EH (cell line): ENCODE results near the gene NFE2L2.
A peak's percentile ranks its signal among the peaks of the same experiment; 100 is the strongest.
"Not testable (repeated sequence)": the region's sequence is repeated elsewhere in the genome, so short reads cannot be mapped to it uniquely, and the experiment has no call there.

Experiments
- DNase-seq: peaks from one replicate; pipeline ENCODE4 v3.0.0-alpha.2; 2015; ENCODE audit warnings: low read depth

Gene NFE2L2

DNA sequence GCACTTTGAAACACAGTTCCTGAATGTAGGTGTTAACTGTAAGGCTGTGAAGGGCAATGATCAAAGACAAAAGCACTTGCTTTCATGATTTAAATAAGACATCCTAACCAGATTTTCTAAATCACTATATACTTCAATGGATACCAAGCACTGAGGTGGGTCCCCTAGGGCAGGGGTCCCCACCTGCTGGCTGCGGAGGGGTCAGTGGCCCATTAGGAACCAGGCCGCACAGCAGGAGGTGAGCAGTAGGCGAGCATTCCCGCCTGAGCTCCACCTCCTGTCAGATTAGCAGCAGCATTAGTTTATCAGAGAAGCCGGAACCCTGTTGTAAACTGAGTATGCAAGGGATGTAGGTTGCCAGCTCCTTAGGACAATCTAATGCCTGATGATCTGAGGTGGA is 7.1 kb downstream of the NFE2L2 start:
- no peak for DNase-seq

DNA sequence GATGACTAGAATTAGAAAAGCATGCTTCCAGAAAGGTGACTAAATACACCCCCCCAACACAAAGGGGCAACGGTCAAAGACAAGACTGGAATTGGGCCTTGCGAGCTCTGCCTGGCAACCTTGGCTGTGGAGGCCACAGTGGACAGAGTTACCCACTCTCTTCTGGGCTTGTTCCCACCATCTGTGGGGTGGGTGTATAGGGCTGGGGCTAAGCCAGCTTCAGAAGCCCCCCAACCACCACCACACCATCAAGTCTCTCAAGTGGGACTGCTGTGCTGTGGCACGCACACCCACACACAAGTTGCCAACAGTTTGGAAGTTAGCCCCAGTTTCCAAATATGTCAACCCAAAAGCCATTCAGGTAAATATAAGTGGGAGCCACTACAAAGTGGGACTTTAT is 7.8 kb downstream of the NFE2L2 start:
- no peak for DNase-seq

DNA sequence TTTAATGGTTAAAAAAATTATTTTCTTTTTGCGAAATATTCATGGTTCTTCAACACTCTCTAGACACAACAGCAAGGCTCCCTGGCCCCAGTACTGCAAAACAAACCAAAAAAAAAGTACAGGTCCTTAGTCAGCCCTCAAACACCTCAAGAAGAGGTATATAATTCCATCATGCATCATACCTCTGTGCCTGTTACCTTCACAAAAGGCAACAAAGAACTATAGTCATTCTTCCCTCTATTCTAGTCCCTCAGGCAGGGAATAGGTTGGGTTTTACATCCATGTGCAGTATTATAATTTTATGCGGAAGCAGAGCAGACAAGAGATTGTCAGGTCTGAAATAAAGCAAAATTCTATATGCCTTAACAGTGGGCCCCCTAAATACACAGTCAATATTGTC is 8.5 kb downstream of the NFE2L2 start:
- DNase-seq = no peak

DNA sequence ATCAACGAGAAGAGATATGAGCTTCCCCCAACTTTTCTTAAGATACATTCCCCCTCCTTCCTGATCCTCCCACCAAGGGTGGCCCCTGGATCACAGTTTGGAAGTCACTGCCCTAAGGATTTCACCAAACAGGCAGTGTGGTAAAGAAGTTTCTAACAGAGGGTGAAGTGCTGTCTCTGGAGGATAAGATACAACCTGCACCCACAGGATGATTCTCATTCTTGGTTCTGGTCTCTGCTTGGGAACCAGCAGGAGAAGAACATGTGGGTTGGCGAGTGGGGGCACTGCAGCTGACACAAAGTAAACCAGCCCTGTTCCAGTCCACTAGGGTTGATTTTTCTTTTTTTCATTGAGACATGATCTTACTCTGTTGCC is 9.3 kb downstream of the NFE2L2 start:
- DNase-seq = no peak

DNA sequence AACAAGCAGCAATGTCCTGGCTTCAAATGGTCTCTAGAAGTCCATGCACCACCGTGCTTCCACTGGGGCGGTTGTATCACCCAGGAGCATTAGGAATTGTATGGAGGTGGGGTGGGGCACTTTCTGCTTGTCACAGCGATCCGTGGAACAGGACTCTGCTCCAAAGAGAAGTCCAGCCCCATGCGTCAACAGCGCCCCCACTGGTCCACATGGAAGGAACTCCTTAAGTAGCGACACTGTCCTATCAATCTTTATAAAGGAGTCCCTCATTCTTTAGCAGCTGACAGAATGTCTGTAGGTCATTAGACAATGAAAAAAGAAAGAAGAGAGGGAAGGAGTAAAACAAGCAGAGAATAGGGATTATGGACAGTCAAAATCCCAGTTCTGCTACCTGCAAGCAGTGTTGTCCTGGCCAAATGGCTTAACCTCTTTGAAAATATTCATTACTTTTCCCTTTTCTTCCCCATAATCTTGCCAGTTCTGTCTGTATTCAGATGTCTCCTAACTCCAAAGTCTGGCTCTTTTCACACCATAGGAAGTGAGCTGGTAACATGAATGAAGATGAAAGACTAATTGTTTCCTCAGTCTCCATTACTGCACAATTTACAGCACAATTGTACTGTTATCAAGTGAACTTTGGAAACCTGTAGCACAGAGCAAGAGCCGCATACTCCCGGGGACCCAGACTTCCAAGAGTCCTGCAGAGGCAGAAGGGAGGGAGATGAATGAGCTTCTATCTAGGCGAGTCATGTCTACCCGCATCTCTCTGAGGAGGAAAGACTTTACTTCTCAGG is 9.9 kb downstream of the NFE2L2 start:
- peak; percentile 61 for DNase-seq

DNA sequence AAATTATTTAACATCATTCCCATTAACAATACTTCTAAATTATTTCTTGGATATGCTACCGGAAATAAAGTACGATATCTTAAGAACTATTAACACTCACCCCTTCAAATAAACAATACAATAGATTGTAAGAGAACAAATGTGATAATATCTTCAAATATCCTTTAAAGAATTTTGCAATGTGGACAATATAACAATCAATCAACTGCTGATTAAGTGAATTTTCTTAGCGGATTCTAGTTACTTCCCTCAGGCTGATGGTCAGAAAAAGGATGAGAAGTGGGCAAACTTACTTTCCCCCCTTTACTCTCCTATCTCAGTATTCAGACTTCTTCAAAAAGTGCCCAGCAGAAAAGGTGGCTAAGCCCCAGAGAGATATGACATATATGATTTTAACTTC is 10.8 kb downstream of the NFE2L2 start:
- DNase-seq = no peak

DNA sequence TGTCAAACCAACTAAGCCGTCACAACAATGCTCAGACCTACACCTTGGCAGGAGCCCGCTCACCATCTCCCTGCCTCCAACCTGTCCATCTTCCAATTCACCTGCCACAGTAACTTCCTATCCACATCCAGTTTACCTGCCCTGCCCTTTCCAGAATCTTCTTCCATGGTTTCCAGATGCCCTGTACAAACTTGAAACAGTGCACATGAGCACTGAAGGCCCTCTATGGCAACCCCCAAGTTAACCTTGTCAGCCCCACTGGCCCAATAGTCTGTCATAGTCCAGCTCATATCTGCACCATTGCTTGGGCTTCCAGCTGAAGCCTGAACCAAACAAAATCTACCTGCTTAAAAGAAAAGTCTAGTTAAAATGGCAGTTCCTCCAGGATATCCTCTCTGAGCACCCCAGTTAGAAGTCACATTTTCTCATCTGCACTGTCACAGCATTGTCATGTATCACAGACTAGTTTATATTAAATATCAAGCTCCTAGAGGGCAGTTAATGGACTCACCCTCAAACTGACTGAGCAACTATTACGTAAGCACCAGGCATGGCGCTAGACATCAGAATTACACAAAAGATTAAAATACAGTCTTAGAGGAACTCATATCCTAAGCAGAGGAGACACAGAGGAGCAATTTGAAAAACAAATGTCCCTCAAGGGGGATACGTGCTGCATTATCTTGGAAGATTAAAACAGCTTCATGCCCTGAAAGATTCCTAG is 11.6 kb downstream of the NFE2L2 start:
- DNase-seq = no peak

DNA sequence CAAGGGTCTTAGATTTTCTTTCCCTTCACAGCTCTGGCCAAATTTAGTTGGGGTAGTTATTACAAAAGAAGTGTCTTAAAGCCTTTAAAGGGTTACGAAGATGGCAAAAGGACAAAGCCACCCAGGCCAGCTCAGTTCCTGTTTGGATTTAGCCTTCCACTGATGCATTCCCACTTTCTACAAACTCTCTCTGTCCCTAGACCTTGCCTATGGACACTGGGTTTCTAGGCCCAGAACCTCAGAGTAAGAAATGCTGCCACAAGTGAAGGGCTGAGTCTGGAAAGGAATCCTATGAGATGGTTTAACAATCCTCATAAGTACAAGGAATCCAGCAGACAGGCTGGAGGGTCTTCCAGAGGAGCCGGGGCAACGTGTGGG is 13.4 kb downstream of the NFE2L2 start:
- DNase-seq = no peak

DNA sequence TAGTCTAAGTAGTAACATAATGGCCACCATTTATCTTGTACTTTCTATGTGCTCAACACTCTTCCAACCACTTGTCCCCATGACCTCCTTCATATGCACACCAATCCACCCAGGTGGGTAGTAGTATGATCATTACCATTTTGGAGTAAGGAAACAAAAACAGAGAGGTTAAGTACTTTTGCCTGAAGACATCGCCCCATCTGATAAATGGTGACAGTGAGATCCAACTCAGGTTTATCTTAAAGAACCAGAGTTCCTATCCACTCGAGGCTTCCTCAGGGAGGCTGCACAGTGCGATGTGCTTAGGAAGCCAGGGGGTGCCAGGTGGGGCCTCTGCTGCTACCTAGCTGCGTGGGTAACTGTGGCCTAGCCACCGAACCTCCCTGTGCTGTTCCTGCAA is 14.1 kb downstream of the NFE2L2 start:
- no peak for DNase-seq

DNA sequence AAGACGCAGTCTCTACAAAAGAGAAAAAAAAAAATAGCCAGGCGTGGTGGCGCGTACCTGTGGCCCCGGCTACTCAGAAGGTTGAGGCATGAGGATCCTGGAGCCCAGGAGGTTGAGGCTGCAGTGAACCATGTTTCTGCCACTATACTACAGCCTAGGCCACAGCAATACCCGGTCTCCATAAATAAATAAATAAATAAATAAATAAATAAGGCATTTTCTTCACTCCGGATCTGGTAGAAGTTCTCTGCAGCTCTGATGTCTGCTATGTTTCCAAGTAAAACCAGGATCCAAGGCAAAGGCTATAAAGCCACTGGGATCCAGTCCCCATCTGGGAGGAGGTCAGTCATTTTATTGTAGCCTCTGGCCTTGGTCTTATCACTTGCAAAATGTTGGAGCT is 15.5 kb downstream of the NFE2L2 start:
- no peak for DNase-seq

DNA sequence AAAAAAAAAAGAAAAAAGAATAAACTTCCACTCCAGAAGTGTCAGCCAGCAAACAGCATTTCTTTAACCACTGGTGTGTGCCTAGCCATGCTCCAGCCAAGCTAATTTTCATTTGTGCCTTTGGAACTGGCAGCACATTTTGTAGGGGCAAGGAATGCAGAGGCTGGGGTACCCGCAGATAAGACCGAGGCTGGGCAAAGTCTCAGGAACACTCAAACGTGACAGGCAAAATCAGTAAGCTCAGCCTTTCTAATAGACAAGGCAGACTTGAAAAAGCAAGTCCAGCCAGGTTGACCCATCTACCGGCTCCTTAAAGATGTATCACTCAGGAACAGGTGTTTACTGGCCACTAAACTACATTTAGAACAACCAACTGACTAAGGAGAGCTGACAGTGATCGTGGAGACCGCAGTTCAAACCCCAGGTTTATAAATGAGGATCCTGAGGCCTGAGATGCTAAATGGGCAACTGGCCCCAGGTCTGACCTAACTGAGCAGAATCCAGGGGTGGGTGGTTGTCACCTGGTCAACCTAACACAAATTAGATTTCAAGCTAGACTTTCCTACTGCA is 16.7 kb downstream of the NFE2L2 start:
- DNase-seq = no peak

DNA sequence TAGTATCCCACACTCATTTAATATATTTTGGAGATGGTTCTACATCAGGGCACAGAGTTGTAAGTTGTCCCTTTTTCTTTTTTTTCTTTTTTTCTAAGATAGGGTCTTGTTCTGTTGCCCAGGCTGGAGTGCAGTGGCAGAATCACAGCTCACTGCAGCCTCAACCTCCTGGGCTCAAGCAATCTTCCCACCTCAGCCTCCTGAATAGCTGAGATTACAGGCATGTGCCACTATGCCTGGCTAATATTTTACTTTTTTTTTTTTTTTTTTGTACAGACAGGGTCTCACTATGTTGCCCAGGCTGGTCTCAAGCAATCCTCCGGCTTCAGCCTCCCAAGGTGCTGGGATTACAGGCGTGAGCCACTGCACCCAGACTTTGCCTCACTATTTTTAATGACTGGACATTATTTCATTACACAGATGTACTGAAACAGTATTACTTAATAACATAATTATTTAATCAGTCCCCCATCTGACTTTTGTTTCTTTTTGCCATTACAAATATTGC is 17.9 kb downstream of the NFE2L2 start:
- DNase-seq = not testable (repeated sequence)

DNA sequence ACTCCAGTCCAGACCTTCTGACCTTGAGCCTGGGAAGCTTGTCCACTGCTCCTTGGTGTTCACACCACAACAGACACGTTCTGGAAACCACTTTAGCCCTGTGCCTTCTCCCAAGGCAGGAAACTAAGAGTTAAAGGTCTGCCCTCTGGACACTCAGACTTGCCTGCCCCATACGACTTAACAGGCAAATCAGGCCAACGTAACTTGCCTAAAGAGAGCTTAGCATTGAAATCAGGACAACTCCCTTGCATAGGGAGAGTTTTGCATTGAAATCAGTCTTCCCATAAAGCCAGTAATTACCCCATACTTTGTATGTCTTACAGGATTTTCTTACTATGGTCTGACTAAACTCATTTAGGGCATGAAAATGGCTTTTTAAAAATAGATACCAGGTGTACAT is 18.5 kb downstream of the NFE2L2 start:
- DNase-seq = no peak

DNA sequence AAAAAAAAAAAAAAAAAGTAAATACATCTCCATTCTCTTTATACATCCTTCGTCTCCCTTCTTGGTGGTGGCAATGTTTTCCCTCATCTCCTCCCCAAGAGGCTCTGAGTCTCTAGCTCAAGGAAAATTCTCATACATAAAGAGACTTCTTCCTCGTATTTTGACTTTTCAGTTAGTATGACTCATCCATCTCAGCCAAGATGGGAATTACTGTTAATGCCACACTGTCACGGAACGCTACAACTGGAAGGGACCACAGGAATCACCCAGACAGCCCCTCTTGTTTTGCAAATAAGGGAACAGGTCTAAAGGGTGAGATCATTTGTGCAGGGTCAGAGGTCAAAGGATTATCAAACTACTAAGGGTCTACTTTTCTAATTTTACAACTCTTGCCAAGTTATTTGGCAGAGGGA is 19.5 kb downstream of the NFE2L2 start:
- DNase-seq = peak; percentile 94

DNA sequence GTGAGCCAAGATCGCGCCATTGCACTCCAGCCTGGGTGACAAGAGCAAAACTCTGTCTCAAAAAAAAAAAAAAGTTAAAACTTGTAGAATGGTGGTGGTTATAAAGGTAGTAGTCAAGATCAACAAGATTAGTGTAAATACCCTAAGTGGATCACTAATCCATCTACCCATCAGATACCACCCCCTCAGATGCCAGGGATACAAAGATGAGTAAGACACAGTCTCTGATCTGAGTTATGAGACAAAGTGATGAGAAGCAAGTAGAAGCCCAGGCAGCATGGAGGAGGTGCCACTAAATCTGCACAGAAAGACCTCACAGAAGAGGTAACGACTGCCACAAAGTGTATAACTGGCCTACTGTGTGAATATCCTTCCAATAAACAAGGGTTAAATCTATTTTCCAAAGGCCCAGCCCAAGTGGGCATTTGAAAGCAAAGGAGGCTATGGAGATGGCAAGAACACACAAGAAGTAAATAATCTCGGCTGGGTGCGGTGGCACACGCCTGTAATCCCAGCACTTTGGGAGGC is 20.2 kb downstream of the NFE2L2 start:
- DNase-seq = peak; percentile 35

DNA sequence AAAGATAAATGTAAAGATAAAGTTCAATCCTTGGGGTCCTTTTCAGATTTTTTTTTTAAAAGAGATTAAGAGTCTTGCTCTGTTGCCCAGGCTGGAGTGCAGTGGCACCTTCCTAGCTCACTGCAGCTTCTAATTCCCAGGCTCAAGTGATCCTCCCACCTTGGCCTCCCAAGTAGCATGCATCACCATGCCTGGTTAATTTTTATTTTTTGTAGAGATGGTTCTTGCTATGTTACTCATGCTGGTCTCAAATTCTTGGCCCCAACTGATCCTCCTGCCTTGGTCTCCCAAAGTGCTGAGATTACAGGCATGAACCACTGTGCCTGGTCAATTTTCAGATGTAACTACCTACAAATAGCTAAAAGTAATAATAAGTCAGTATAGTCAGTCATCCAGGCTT is 21.1 kb downstream of the NFE2L2 start:
- DNase-seq = peak; percentile 51

DNA sequence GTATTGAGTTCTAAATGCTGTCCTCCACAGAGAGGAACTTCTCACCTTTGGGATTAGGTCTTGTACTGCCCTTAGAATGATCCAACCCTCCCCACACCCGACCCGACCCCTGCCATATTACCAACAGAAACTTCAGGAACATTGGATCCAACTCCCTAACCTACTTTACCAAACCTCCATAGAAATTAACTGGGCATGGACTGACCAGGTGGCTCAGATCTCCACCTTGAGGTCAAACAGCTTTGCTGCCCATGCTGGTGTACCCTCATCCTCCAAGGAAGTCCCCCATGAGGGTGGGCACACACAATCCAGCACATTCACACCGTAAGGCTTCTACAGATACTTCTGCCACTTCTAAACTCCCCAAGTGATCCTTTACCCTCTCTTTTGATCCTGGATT is 21.5 kb downstream of the NFE2L2 start:
- DNase-seq = no peak

DNA sequence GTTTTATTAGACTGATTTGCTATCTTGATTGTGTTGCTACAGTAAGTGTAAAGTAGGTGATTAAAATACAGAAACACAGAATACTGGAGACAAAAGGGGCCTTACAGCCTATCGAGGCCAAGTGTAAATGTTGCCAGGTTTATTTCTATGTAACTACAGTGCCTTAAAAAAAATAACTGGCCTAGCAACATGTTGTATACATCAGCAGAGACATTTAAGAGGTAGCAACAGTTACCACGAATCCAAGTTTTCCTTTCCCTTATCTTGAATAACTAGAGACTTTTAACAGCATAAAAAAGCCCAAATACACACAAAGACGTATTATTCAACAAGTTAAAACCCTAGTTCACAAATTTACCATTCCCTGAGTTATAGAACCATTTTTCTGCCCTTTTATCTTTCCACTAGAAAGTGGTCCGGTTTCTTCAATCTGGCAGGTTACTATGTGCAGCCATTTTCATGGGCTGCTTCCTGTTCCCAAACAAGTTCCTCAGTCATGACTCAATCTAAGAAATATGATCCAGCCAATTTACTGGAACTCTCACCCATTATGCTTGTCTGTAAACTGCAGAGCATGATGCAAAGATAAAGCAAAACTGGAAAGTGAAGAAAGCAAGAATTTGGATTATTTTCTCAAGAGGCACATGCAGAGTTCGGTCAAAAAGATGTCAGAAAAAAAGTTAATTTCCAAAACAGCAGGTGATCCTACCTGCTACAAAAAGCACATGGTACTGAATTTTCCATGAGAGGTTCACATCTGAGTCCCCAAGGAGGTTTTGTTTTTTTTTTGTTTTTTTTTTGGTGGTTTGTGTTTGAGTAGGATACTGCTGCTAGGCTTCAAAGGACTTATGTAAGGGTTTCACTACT is 22.2 kb downstream of the NFE2L2 start:
- peak; percentile 96 for DNase-seq

DNA sequence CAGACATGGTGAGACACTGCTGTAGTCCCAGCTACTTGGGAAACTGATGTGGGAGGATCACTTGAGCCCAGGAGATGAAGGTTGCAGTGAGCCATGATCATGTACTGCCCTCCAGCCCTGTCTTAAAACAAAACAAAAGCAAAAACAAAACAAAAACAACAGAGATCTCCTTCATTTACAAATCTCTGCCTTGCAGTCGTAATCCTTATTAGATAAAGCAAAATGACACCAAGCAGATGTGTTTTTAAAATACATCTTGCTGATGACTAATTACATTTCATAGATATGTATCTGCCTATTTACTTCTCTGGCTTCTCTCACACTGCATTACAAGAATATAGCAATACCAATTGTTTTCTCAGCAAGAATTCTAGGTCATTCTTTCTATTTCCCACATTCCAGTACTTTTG is 22.8 kb downstream of the NFE2L2 start:
- peak; percentile 74 for DNase-seq

DNA sequence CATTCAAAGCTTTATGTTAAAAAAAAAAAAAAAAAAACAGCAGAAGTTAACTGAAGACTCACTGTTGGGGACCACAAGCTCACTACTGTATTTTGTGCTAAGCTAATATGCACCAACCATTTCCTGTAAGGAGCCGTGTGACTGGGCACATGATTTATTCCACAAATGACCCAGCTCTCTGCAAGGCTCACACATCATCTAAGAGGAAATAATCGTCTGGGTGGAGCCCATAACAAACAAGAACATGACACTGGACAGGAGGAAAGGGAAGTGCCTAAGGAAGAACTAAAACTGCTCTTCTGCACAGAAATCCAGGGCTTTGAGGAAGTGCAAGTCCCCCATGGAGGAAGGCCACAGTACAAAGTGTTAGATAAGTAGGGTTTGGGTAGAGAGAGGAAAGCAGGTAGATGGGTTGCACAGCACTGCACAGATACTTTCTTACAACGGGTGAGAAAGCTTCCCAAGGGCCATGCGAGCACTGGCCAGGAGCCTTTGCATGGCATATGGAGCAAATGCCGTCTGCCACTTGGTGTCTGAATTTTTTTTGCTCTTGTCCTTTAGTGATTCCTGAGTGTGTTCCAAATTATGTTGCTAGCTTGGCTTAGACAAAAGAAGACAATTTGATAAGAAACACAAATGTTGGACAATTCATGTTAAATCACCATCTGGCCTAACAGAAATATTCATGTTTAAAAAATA is 24.4 kb downstream of the NFE2L2 start:
- peak; percentile 78 for DNase-seq

DNA sequence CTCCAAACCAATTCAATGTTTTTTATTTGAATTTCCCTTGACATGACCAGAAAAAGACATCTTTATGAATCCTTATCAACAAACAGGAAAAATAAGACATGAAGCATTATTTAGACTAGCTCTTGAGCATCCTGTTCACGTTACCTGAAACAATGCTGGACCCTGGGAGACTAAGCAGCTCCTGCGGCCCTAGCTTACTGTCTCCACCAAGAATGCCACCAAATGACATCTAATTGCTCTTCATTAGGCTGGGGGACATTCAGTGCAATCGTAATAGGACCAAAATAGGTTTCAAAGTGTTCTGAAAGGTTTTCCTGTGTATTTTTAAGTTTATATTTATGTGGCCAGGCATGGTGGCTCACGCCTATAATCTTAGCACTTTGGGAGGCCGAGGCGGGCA is 25.5 kb downstream of the NFE2L2 start:
- no peak for DNase-seq
